ENCODE data around the gene IGSF6.

GRCh38 chr16:21701271-21701670 is 48.9 kb upstream of the IGSF6 start:
- no peak for TF ChIP-seq POLR2A (IDR thresholded peaks at IDR 0.05)
- TF ChIP-seq, protein P1, sequence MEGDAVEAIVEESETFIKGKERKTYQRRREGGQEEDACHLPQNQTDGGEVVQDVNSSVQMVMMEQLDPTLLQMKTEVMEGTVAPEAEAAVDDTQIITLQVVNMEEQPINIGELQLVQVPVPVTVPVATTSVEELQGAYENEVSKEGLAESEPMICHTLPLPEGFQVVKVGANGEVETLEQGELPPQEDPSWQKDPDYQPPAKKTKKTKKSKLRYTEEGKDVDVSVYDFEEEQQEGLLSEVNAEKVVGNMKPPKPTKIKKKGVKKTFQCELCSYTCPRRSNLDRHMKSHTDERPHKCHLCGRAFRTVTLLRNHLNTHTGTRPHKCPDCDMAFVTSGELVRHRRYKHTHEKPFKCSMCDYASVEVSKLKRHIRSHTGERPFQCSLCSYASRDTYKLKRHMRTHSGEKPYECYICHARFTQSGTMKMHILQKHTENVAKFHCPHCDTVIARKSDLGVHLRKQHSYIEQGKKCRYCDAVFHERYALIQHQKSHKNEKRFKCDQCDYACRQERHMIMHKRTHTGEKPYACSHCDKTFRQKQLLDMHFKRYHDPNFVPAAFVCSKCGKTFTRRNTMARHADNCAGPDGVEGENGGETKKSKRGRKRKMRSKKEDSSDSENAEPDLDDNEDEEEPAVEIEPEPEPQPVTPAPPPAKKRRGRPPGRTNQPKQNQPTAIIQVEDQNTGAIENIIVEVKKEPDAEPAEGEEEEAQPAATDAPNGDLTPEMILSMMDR (IDR thresholded peaks at IDR 0.05): no peak
